CD8-positive, alpha-beta memory T cell (primary cell): Measurements from ENCODE around the gene YKT6. TPM values are rescaled to one million over a fixed set of nuclear protein-coding genes. Genes with fewer than 3 reads are reported as not detected.

Experiments
- CTCF ChIA-PET: fragments of 350-600 bp; sonication (Branson Sonifier 250); formaldehyde crosslinking; loops from one replicate; lab custom pipeline; 2021; ENCODE audit warnings: antibody characterized with exemption; lab: Charles Lee
- POLR2A ChIA-PET: fragments of 350-600 bp; sonication (Branson Sonifier 250); formaldehyde crosslinking; loops from one replicate; lab custom pipeline; 2021; ENCODE audit warnings: antibody characterized with exemption; lab: Charles Lee
- DNase-seq, 5 donors: peaks; one replicate each; pipeline versions ENCODE4 v3.0.0 to v3.0.0-alpha.2; 2020 to 2022; ENCODE audit warnings: mixed read lengths in 1 of 5
- H3K27ac ChIP-seq: one replicate; pipeline ENCODE4 v1.7.0; 2013; ENCODE audit warnings: low read depth, mild to moderate bottlenecking, low read length, moderate library complexity
- H3K27me3 ChIP-seq: 2 replicates; pipeline ENCODE4 v1.7.0; 2013; ENCODE audit warnings: low read length, mild to moderate bottlenecking; ENCODE audit not compliant: insufficient read depth, poor library complexity, severe bottlenecking
- H3K36me3 ChIP-seq: 2 replicates; pipeline ENCODE4 v1.7.0; 2013; ENCODE audit warnings: mild to moderate bottlenecking, low read length, moderate library complexity; ENCODE audit not compliant: insufficient read depth
- H3K4me1 ChIP-seq: 2 replicates; pipeline ENCODE4 v1.7.0; 2013; ENCODE audit warnings: mild to moderate bottlenecking, low read length, moderate library complexity; ENCODE audit not compliant: insufficient read depth
- H3K4me3 ChIP-seq: 2 replicates; pipeline ENCODE4 v1.7.0; 2013; ENCODE audit warnings: mild to moderate bottlenecking, low read length
- H3K9me3 ChIP-seq: 2 replicates; pipeline ENCODE4 v1.7.0; 2013; ENCODE audit warnings: mild to moderate bottlenecking, low read length
- H3K27ac Mint-ChIP-seq, 8 donors: one replicate each; pipeline ENCODE4 v1.8.0; 2020 to 2021; ENCODE audit warnings: mixed read lengths in 8 of 8, mild to moderate bottlenecking in 6 of 8, inconsistent platforms in 3 of 8, moderate library complexity in 3 of 8
- H3K27me3 Mint-ChIP-seq, 2 donors: one replicate each; pipeline ENCODE4 v1.8.0; 2020 to 2021; ENCODE audit warnings: mixed read lengths in 2 of 2, mild to moderate bottlenecking in 1 of 2, moderate library complexity in 1 of 2
- H3K36me3 Mint-ChIP-seq, 3 donors: one replicate each; pipeline ENCODE4 v1.8.0; 2020 to 2021; ENCODE audit warnings: mixed read lengths in 3 of 3, inconsistent platforms in 1 of 3, mild to moderate bottlenecking in 1 of 3
- H3K4me1 Mint-ChIP-seq, 3 donors: one replicate each; pipeline ENCODE4 v1.8.0; 2020 to 2021; ENCODE audit warnings: mixed read lengths in 3 of 3, inconsistent platforms in 1 of 3, mild to moderate bottlenecking in 1 of 3
- H3K4me3 Mint-ChIP-seq, 7 donors: one replicate each; pipeline ENCODE4 v1.8.0; 2020 to 2021; ENCODE audit warnings: mixed read lengths in 7 of 7, mild to moderate bottlenecking in 6 of 7, moderate library complexity in 4 of 7, inconsistent platforms in 2 of 7
- H3K9me3 Mint-ChIP-seq, 5 donors: one replicate each; pipeline ENCODE4 v1.8.0; 2020 to 2022; ENCODE audit warnings: mixed read lengths in 5 of 5, mild to moderate bottlenecking in 3 of 5, moderate library complexity in 2 of 5, inconsistent platforms in 1 of 5
- polyA plus RNA-seq: library from polyadenylated mRNA; unstranded; fragments of 300-500 nt; fragmentation: Illumina TruSeq; gene quantifications from one replicate; pipeline ENCODE4 v1.2.3, GENCODE V29; 2021
- total RNA-seq, 2 experiments: library from RNA; stranded (reverse); gene quantifications; one replicate each; pipeline ENCODE4 v1.2.3, GENCODE V29; 2021

The YKT6 gene
- total and polyA plus RNA-seq, 3 experiments from 2014 or later = 44.9 to 94.6 (median 92.6) TPM

DNA sequence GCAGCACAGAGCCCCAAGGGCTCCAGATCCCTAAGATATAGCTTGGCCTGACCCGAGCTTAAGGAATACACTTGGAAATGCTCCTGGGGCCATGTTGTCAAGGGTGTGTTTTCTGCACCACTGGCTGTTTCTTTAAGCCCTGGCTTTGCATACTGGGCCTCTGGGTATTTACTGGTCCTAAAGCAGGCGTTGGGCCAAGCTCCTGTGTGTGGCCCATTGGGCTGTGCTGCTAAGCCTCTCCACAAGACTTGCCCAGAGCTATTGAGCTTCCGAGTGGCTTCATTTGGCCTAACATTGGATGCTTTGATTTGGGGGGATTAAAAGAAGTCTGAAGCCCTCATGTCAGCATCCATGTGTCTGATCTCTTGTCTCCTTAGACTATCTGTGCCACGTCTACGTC lies 5.2 kb downstream of the YKT6 start:
- H3K36me3 Mint-ChIP-seq = peaks cover 3 to 76% (median 21%) of the 10 kb centered on the region in 3 donors
- H3K36me3 ChIP-seq = peaks cover 60% of the 10 kb centered on the region
- no peaks in the 10 kb centered on the region for H3K27me3 ChIP-seq
- H3K27me3 Mint-ChIP-seq = no peaks in the 10 kb centered on the region
- H3K27ac Mint-ChIP-seq = peak overlapping the region in 3 of 8 donors; percentile 26 to 48 (median 43)
- H3K9me3 Mint-ChIP-seq = no peaks in the 10 kb centered on the region
- ChIA-PET POLR2A (no interaction called here), CTCF (no interaction called here)
- no peak for DNase-seq
- peaks cover 14% of the 10 kb centered on the region for H3K4me1 ChIP-seq
- no peak overlapping the region for H3K27ac ChIP-seq
- no peak overlapping the region for H3K4me3 ChIP-seq
- no peaks in the 10 kb centered on the region for H3K9me3 ChIP-seq
- no peak overlapping the region for H3K4me3 Mint-ChIP-seq
- peaks cover 27 to 43% (median 38%) of the 10 kb centered on the region in 3 donors for H3K4me1 Mint-ChIP-seq

GRCh38 chr7:44208085-44208484 lies 7.3 kb downstream of the YKT6 start:
- H3K9me3 Mint-ChIP-seq = no peaks in the 10 kb centered on the region
- H3K4me3 Mint-ChIP-seq = no peak overlapping the region
- H3K4me1 ChIP-seq = no peaks in the 10 kb centered on the region
- peaks cover 7 to 95% (median 25%) of the 10 kb centered on the region in 3 donors for H3K36me3 Mint-ChIP-seq
- peak in 1 of 5 donors; percentile 22 for DNase-seq
- H3K4me3 ChIP-seq = no peak overlapping the region
- H3K27ac Mint-ChIP-seq = no peak overlapping the region
- H3K27ac ChIP-seq = no peak overlapping the region
- ChIA-PET POLR2A (no interaction called here), CTCF (no interaction called here)
- H3K4me1 Mint-ChIP-seq = peaks cover 14 to 25% (median 23%) of the 10 kb centered on the region in 3 donors
- no peaks in the 10 kb centered on the region for H3K9me3 ChIP-seq
- peaks cover 72% of the 10 kb centered on the region for H3K36me3 ChIP-seq
- no peaks in the 10 kb centered on the region for H3K27me3 ChIP-seq
- H3K27me3 Mint-ChIP-seq = no peaks in the 10 kb centered on the region

- ChIA-PET CTCF (no interaction called here), POLR2A (no interaction called here)
- DNase-seq = no peak
- no peaks in the 10 kb centered on the region for H3K9me3 Mint-ChIP-seq
- peaks cover 7 to 89% (median 22%) of the 10 kb centered on the region in 3 donors for H3K36me3 Mint-ChIP-seq
- no peak overlapping the region for H3K27ac Mint-ChIP-seq
- Histone ChIP-seq H3K27ac (no peak overlapping the region), H3K36me3 (peaks cover 71% of the 10 kb centered on the region), H3K27me3 (no peaks in the 10 kb centered on the region), H3K4me3 (no peak overlapping the region), H3K4me1 (no peaks in the 10 kb centered on the region), H3K9me3 (no peaks in the 10 kb centered on the region)
- H3K4me1 Mint-ChIP-seq = peaks cover 2 to 5% (median 5%) of the 10 kb centered on the region in 3 donors
- H3K27me3 Mint-ChIP-seq = no peaks in the 10 kb centered on the region
- H3K4me3 Mint-ChIP-seq = peak overlapping the region in 1 of 7 donors; percentile 18
These were observed 9.3 kb downstream of the YKT6 start for GRCh38 chr7:44210107-44210506.

DNA sequence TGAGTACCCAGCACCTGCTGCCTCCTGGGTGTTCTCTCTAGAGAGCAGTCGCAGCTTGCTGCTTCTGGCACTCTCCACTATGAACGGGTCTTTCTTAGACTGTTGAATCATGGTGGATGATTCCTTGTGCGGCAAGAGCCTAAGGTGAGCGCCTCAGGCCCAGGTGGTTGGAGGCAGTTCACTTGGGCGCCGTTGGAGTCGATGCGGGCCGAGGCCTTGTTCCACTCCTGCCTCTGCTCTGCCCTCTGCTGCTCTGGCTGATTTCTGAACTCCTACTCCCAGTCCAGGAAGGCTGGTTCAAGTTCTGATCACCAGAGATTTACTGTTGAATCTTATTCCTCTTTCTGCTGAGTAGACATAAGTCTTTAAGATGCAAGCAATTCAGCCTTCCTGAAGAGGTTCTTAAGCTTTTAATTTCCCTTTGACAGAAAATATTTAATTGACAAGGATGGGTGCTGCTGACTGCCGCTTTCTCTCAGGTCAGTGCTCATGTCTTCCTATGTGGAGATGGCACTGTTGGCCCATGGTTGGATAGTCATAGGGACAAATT lies 10.4 kb downstream of the YKT6 start:
- POLR2A ChIA-PET = no interaction called here
- CTCF ChIA-PET = no interaction called here
- DNase-seq = peak in 1 of 5 donors; percentile 29

GRCh38 chr7:44212018-44212417 lies 11.2 kb downstream of the YKT6 start:
- Mint-ChIP-seq H3K36me3 (peaks cover 7 to 71% (median 19%) of the 10 kb centered on the region in 3 donors), H3K4me1 (no peaks in the 10 kb centered on the region), H3K4me3 (no peak overlapping the region), H3K27me3 (peaks cover 0 to 1% of the 10 kb centered on the region in 2 donors), H3K27ac (peak overlapping the region in 1 of 8 donors; percentile 72), H3K9me3 (no peaks in the 10 kb centered on the region)
- H3K27me3 ChIP-seq = no peaks in the 10 kb centered on the region
- no peak overlapping the region for H3K4me3 ChIP-seq
- peak in 1 of 5 donors; percentile 35 for DNase-seq
- H3K36me3 ChIP-seq = peaks cover 52% of the 10 kb centered on the region
- ChIA-PET CTCF (no interaction called here), POLR2A (no interaction called here)
- H3K9me3 ChIP-seq = no peaks in the 10 kb centered on the region
- no peaks in the 10 kb centered on the region for H3K4me1 ChIP-seq
- no peak overlapping the region for H3K27ac ChIP-seq

More for the DNA sequence above, 10.4 kb downstream of the YKT6 start:
- Histone ChIP-seq H3K27ac (no peak overlapping the region), H3K9me3 (no peaks in the 10 kb centered on the region), H3K27me3 (no peaks in the 10 kb centered on the region), H3K36me3 (peaks cover 60% of the 10 kb centered on the region), H3K4me1 (no peaks in the 10 kb centered on the region), H3K4me3 (no peak overlapping the region)
- Mint-ChIP-seq H3K9me3 (no peaks in the 10 kb centered on the region), H3K27ac (peak overlapping the region in 1 of 8 donors; percentile 50), H3K4me1 (no peaks in the 10 kb centered on the region), H3K36me3 (peaks cover 7 to 78% (median 19%) of the 10 kb centered on the region in 3 donors), H3K4me3 (no peak overlapping the region), H3K27me3 (no peaks in the 10 kb centered on the region)

DNA sequence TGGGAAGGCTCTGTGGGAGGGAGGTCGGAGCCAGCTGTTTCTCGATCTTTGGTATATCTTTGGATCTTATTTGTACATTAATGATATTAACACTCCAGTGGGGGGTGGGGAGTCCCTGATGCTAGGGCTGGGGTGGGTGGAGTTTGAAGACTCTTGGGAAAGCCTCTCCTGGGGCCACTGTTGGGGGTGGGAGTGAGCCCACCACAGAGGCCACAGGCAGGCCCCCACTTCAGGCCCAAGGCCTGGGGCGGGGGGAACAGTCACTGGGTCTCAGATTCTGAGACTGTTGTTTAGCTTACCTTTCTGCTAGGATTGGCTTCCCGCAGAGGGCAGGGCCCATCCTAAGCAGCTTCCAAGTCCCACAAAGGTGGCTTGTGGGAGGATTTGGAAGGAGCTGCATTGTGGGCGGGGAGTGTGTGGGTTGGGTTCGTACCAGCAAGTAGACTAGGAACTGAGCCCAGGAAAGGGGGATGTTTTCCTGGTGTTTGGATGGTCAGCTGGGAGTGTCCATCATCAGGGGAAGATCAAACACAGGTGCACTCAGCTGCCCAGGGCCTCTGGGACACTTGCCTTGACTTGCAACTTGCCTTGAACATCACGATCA lies 11.9 kb downstream of the YKT6 start:
- Histone ChIP-seq H3K27ac (no peak overlapping the region), H3K4me1 (no peaks in the 10 kb centered on the region), H3K36me3 (peaks cover 45% of the 10 kb centered on the region), H3K27me3 (no peaks in the 10 kb centered on the region), H3K4me3 (no peak overlapping the region), H3K9me3 (no peaks in the 10 kb centered on the region)
- Mint-ChIP-seq H3K27me3 (peaks cover 0 to 1% of the 10 kb centered on the region in 2 donors), H3K27ac (no peak overlapping the region), H3K4me1 (no peaks in the 10 kb centered on the region), H3K36me3 (peaks cover 7 to 65% (median 19%) of the 10 kb centered on the region in 3 donors), H3K4me3 (no peak overlapping the region), H3K9me3 (no peaks in the 10 kb centered on the region)
- POLR2A ChIA-PET = no interaction called here
- CTCF ChIA-PET = no interaction called here
- no peak for DNase-seq

GRCh38 chr7:44213206-44213876 lies 12.6 kb downstream of the YKT6 start:
- Histone ChIP-seq H3K4me3 (no peak overlapping the region), H3K9me3 (no peaks in the 10 kb centered on the region), H3K27me3 (no peaks in the 10 kb centered on the region), H3K27ac (peak overlapping the region; percentile 31), H3K4me1 (no peaks in the 10 kb centered on the region), H3K36me3 (peaks cover 39% of the 10 kb centered on the region)
- no peaks in the 10 kb centered on the region for H3K4me1 Mint-ChIP-seq
- CTCF ChIA-PET = no interaction called here
- H3K4me3 Mint-ChIP-seq = no peak overlapping the region
- POLR2A ChIA-PET = no interaction called here
- peaks cover 7 to 59% (median 19%) of the 10 kb centered on the region in 3 donors for H3K36me3 Mint-ChIP-seq
- peak overlapping the region in 1 of 8 donors; percentile 50 for H3K27ac Mint-ChIP-seq
- H3K27me3 Mint-ChIP-seq = peaks cover 0 to 1% of the 10 kb centered on the region in 2 donors
- peak in 1 of 5 donors; percentile 35 for DNase-seq
- no peaks in the 10 kb centered on the region for H3K9me3 Mint-ChIP-seq

GRCh38 chr7:44213877-44214388 lies 13.2 kb downstream of the YKT6 start:
- no peaks in the 10 kb centered on the region for H3K9me3 ChIP-seq
- Mint-ChIP-seq H3K27me3 (peaks cover 0 to 1% of the 10 kb centered on the region in 2 donors), H3K27ac (peak overlapping the region in 3 of 8 donors; percentile 23 to 90 (median 74)), H3K9me3 (no peaks in the 10 kb centered on the region), H3K4me3 (no peak overlapping the region), H3K4me1 (no peaks in the 10 kb centered on the region), H3K36me3 (peaks cover 4 to 53% (median 17%) of the 10 kb centered on the region in 3 donors)
- DNase-seq = peak in 1 of 5 donors; percentile 26
- H3K4me3 ChIP-seq = no peak overlapping the region
- peak overlapping the region; percentile 31 for H3K27ac ChIP-seq
- H3K27me3 ChIP-seq = no peaks in the 10 kb centered on the region
- H3K36me3 ChIP-seq = peaks cover 34% of the 10 kb centered on the region
- ChIA-PET CTCF (no interaction called here), POLR2A (no interaction called here)
- H3K4me1 ChIP-seq = no peaks in the 10 kb centered on the region
